GM03348 (cell line): ENCODE data around the gene CSTA.

Source experiments
- DNase-seq: peaks from one replicate; pipeline ENCODE4 v3.0.0; 2012; ENCODE audit warnings: low spot score

Gene CSTA

DNA sequence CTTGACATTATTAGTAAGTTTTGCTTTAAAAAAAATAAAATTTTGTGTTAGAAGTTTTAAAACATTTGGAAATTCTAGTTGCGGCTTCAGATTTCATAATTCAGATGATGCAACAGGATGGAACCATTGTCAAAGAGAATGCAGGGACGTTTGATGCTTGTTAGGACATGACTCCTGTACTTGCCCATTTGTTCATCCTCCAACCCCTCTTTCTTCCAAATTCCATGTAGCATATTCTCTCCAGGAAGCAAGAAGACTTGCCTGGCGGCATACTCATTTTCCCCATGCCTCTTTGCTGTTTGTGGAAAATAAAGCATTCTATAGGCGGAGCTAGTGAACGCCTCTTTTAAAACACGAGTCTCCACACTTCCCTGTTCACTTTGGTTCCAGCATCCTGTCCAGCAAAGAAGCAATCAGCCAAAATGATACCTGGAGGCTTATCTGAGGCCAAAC lies at the start of gene CSTA:
TSS of gene CSTA (plus strand) at position 378 of the 453 bp plus-strand sequence. CDS start at position 423, 45 bp downstream.
- DNase-seq = peak; percentile 25

- DNase-seq = no peak
Measured at GRCh38 chr3:122281891-122282290, 43.2 kb upstream of the CSTA start.

DNA sequence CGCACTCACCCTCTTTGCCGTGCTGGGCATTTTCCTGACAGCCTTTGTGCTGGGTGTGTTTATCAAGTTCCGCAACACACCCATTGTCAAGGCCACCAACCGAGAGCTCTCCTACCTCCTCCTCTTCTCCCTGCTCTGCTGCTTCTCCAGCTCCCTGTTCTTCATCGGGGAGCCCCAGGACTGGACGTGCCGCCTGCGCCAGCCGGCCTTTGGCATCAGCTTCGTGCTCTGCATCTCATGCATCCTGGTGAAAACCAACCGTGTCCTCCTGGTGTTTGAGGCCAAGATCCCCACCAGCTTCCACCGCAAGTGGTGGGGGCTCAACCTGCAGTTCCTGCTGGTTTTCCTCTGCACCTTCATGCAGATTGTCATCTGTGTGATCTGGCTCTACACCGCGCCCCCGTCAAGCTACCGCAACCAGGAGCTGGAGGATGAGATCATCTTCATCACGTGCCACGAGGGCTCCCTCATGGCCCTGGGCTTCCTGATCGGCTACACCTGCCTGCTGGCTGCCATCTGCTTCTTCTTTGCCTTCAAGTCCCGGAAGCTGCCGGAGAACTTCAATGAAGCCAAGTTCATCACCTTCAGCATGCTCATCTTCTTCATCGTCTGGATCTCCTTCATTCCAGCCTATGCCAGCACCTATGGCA lies 41.1 kb upstream of the CSTA start:
- no peak for DNase-seq

DNA sequence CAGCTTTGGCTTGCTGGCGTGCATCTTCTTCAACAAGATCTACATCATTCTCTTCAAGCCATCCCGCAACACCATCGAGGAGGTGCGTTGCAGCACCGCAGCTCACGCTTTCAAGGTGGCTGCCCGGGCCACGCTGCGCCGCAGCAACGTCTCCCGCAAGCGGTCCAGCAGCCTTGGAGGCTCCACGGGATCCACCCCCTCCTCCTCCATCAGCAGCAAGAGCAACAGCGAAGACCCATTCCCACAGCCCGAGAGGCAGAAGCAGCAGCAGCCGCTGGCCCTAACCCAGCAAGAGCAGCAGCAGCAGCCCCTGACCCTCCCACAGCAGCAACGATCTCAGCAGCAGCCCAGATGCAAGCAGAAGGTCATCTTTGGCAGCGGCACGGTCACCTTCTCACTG lies 40.6 kb upstream of the CSTA start:
- no peak for DNase-seq

DNA sequence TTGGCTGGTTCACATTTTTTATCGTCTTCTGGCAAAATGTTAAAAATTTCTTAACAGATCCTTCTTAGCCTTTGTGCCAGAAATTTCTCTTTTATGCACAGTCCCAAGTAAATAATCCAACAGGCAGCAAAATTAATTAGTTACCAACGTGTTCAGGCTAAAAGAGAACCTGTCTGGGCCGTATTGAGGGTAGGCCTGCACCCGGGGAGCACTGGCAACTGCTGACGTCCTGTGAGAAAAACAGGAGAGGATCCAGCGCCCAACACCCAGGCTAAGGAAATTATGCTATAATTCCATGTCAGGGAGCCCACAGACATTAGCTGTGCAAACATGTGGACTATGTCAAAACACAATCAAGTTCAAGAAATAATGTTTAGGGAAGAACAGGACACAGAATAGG lies 30.7 kb upstream of the CSTA start:
- DNase-seq = no peak

GRCh38 chr3:122295266-122296062 lies 29.6 kb upstream of the CSTA start:
- DNase-seq = no peak

DNA sequence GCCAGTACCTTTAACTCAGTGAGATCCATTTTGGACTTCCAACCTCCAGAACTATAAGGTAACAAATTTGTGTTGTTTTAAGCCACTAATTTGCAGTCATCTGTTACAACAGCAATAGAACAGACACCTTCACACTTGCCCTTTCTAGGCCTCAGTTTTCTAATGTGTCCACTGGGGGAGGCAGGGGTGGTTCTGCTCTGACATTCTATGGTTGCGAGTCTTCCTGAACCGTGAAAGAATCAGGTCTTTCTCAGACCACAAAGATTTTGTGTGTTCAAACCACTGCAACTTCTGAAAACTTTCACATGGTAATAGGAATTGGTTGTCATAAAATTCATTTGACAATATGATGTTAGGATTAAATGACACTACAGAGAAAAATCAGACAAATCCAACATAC lies 26.8 kb upstream of the CSTA start:
- no peak for DNase-seq

DNA sequence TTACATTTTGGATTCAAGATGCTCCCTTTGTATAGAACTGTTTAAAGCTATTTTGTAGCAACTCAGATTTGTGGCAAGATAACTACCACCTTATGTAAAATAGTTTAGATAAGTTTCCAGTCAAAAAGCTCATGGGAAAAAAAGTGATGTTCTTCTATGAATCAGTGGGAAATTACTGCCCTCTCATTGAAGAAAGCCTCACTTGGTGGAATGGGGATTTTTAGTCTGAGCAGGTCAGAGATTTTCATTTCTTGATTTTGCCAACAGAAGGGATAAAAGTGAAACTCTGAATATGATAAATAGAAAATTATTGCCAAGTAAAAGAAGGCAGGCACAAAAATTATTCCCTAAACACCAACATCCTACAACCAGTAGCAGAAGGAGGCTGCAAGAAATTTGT lies 25.8 kb upstream of the CSTA start:
- no peak for DNase-seq

- no peak for DNase-seq
Measured at GRCh38 chr3:122299872-122300460, 25.1 kb upstream of the CSTA start.

DNA sequence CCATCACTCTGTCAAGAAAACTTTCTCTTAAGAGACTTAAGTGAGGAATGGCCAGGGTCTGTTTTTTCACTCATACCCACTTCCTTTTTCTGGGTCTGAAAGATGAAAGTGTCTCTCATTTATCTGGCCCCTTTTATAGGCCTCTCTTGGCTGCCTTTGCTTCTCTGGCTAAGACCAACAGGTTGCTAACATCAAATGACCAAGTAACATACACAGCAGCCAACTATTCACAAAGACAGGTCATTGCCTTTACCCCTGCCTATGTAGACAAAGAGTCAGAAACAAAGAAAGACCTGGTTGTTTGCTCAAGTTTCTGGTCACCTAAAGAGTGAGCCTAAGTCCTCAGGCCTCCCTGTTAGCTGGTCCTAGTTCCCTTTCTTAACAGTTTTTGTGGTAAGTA lies 24.0 kb upstream of the CSTA start:
- DNase-seq = no peak

- DNase-seq = no peak
Measured at GRCh38 chr3:122305818-122306621, 19.0 kb upstream of the CSTA start.

- DNase-seq = no peak
Measured at GRCh38 chr3:122306622-122306953, 18.5 kb upstream of the CSTA start.

- no peak for DNase-seq
Measured at GRCh38 chr3:122307094-122307687, 17.9 kb upstream of the CSTA start.

DNA sequence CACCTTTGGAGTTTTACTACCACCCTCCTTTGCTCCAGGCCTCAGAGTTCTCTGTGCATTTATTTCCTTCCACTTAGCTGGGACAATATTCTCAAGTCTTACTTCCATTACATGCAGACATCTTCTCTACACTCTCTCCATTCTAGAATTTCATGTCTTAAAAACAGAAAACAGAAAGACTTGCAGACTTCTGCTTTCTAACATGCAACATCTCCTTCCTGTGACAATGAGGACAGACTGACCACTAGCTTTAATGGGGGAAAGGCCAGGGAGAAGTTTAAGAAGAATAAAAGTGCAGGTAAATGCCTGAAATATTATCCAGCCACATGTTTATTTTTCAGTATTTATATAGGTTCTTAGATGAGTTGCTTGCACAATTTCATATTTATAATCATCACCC lies 17.1 kb upstream of the CSTA start:
- DNase-seq = no peak

GRCh38 chr3:122310361-122310760 lies 14.7 kb upstream of the CSTA start:
- DNase-seq = no peak

DNA sequence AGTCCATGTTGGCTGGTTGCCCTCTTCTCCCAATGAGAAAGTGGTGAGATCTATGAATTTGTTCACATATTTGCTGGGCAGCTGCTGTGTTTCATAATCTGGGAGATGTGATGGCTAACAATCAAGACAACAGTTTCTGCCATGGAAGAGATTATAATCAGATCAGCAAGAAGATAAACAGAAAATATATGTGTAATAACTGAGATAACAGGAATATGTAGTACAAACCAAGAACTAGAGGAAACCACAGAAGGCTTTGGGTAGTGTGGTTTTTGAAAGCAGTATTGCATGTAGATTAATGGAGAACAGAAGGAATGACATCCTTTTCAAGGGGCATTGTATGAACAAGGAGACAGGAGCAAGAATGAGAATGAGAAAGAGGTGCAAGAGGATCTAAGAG lies 12.2 kb upstream of the CSTA start:
- DNase-seq = no peak

DNA sequence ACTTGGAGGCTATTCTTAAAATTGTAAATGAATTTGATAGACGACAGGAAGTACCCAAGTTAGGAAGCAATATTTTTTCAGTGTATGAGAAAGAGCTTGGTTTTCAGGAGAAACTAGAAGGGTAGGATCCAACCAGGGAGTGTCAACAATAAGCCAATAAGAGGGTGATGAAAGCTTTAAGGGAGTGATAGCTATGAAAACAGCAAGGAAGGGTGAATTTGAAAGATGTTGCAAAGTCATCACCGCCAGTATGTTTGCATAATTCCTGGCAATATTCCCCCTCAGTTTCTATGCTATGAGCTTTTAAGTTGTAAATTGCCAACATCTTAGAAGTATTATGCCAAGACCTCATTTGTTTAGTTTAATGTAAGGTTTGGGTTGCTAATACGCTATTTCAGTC lies 11.8 kb upstream of the CSTA start:
- DNase-seq = no peak

DNA sequence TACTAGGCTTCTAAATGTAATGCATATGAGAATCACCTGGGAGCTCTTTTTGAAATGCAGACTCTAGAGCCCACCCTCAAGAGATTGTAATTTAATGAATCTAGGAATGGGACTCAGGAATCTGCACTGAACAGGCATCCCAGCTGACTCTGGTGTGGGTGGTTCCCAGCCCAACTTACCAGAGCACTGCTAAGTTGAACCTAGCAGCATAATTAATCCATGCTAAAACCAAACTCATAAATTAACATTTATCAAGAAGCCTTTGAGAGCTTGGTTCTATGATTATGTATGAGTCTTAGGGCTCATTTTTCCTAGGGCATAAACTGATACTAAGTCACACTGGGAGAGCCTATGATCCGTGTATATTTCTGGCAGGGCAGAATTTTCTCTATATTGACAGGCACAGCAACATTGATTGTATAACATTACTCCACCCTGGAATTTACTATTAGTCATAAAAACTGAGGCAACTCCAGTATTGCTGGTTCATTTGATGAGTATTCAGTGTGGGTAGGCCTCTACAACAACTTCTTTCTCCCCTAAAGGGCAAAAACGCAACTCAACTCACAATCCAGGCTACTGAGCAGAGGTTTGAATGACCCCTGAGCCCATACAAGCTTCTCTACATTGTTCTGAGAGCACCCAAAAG lies 10.7 kb upstream of the CSTA start:
- DNase-seq = peak; percentile 19

DNA sequence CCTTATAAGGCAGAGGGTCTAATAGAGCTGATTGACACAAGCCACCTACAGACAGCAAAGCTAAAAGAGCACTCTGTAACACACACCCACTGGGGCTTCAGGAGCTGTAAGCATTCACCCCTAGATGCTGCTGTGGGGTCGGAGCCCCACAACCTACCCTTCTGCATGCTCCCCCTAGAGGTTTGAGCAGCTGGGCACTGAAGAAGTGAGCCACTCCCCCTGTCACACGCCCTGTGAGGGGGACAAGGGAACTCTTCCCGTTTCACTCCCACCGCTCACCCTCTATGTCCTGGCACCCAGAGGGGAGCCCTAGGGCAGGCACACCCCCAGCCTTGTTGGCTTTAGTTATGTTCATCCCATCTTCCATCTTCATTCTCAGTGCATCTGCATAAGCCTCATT lies 9.4 kb upstream of the CSTA start:
- DNase-seq = no peak

DNA sequence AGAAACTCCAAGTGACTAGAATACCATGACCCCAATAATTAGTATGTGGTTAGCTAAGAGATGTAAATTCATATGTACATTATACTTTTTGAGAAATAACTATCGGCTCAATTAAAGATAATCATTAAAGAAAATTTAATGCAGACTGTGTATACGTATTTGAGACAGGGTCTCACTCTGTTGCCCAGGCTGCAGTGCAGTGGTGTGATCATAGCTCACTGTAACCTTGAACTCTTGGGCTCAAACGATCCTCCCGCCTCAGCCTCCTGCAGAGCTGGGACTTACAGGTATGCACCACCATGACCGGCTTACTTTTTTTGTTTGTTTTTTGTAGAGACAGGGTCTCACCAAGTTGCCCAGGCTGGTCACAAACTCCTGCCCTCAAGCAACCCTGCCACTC lies 8.7 kb upstream of the CSTA start:
- DNase-seq = no peak

GRCh38 chr3:122318620-122319019 lies 6.4 kb upstream of the CSTA start:
- DNase-seq = no peak
